ENCODE measurements around the gene LRBA.

GRCh38 chr4:150909116-150909515, 106.0 kb downstream of the LRBA start:
- TF ChIP-seq CTCF (IDR thresholded peaks at IDR 0.05; ENCODE audit: borderline replicate concordance, extremely low read depth, low read length, poor library complexity, severe bottlenecking) (no peak), EZH2 (IDR thresholded peaks at IDR 0.05; ENCODE audit: borderline replicate concordance, low read depth, low read length, severe bottlenecking) (no peak)
